OCI-LY1 (cell line): ENCODE data around the gene ZDHHC11B.
"Not testable (repeated sequence)": the region's sequence is repeated elsewhere in the genome, so short reads cannot be mapped to it uniquely, and the experiment has no call there.

Experiments
- H2AFZ ChIP-seq: fragments of 200-600 bp; sonication (generic), shearing (Covaris generic); 2 replicates; pipeline ENCODE4 v1.6.0; 2014; ENCODE audit warnings: antibody characterized with exemption, mild to moderate bottlenecking, low read length
- H3F3A ChIP-seq: fragments of 200-600 bp; sonication (generic), shearing (Covaris generic); 2 replicates; pipeline ENCODE4 v1.6.0; 2014; ENCODE audit warnings: mild to moderate bottlenecking, antibody characterized with exemption, low read length, moderate library complexity; ENCODE audit not compliant: insufficient read depth
- H3K27ac ChIP-seq: fragments of 200-600 bp; sonication (generic); 2 replicates; pipeline ENCODE4 v1.5.1; 2014; ENCODE audit warnings: low read length, mixed run types, mild to moderate bottlenecking, low read depth; ENCODE audit not compliant: poor library complexity, severe bottlenecking
- H3K27me3 ChIP-seq: fragments of 200-600 bp; sonication (generic); 2 replicates; pipeline ENCODE4 v1.6.0; 2014; ENCODE audit warnings: antibody characterized with exemption, mild to moderate bottlenecking, low read length, moderate library complexity; ENCODE audit not compliant: insufficient read depth
- H3K36me3 ChIP-seq: fragments of 200-600 bp; sonication (generic); 2 replicates; pipeline ENCODE4 v1.6.1; 2014; ENCODE audit warnings: mild to moderate bottlenecking, antibody characterized with exemption, low read length, moderate library complexity, mixed read lengths; ENCODE audit not compliant: insufficient read depth
- H3K4me1 ChIP-seq: fragments of 200-600 bp; sonication (generic); 2 replicates; pipeline ENCODE4 v1.5.1; 2014; ENCODE audit warnings: mild to moderate bottlenecking, low read length, moderate library complexity; ENCODE audit not compliant: insufficient read depth, severe bottlenecking
- H3K4me2 ChIP-seq: fragments of 200-600 bp; sonication (generic), shearing (Covaris generic); 2 replicates; pipeline ENCODE4 v1.6.1; 2014; ENCODE audit warnings: low read length
- H3K4me3 ChIP-seq: fragments of 200-600 bp; sonication (generic); 2 replicates; pipeline ENCODE4 v1.5.1; 2014; ENCODE audit warnings: low read length, low read depth, mild to moderate bottlenecking, mixed read lengths; ENCODE audit not compliant: poor library complexity, severe bottlenecking
- H3K79me2 ChIP-seq: fragments of 200-600 bp; shearing (Covaris generic); 2 replicates; pipeline ENCODE4 v1.6.1; 2016; ENCODE audit warnings: mixed run types, low read length, mixed read lengths; ENCODE audit not compliant: insufficient read depth
- H3K9ac ChIP-seq: fragments of 200-600 bp; sonication (generic), shearing (Covaris generic); 2 replicates; pipeline ENCODE4 v1.6.1; 2014; ENCODE audit warnings: mild to moderate bottlenecking, low read length, mixed read lengths
- H3K9me2 ChIP-seq: fragments of 200-600 bp; sonication (generic), shearing (Covaris generic); 2 replicates; pipeline ENCODE4 v1.6.1; 2014; ENCODE audit warnings: low read depth, mild to moderate bottlenecking, low read length, mixed read lengths
- H3K9me3 ChIP-seq: fragments of 200-600 bp; shearing (Covaris generic); 2 replicates; pipeline ENCODE4 v1.6.1; 2014; ENCODE audit warnings: low read length, mixed read lengths
- H4K20me1 ChIP-seq: fragments of 200-600 bp; sonication (generic), shearing (Covaris generic); 2 replicates; pipeline ENCODE4 v1.6.0; 2016; ENCODE audit warnings: mild to moderate bottlenecking, low read length; ENCODE audit not compliant: insufficient read depth
- EZH2 ChIP-seq: fragments of 200-600 bp; sonication (generic), shearing (Covaris generic); IDR thresholded peaks from 2 replicates; pipeline ENCODE4 v1.8.0; 2017; ENCODE audit warnings: borderline replicate concordance, mixed run types, mild to moderate bottlenecking, antibody characterized with exemption, low read length, moderate library complexity, mixed read lengths
- TF ChIP-seq, protein P1 (sequence below): fragments of 200-600 bp; sonication (generic), shearing (Covaris generic); IDR thresholded peaks from 2 replicates; pipeline ENCODE4 v1.5.1; 2017; ENCODE audit warnings: mild to moderate bottlenecking, antibody characterized with exemption, low read length, moderate library complexity, mixed read lengths

The ZDHHC11B gene

DNA sequence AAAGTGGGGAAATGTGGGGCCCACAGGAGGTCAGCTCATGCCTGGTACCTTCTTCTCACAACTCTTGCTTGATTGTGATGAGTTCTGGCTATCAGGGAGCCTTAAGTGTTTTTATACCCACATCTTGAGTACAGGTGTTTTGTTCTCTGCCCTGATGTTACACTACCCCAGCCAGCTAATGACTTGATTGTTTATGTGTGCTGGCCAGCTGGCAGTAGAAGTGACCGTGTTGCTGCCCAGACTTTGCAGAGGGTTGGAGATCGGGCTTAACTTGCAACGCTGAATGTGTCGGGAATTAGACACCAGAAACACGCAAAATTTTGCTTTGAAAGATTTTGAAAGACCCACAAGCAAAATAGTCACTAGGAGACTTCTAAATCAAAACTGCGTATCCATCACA is 16.9 kb upstream of the ZDHHC11B start:
- Histone ChIP-seq H3K27ac (no peak overlapping the region), H3K9ac (no peak overlapping the region), H3K4me1 (no peaks in the 10 kb centered on the region), H3K27me3 (no peaks in the 10 kb centered on the region), H3K9me3 (no peaks in the 10 kb centered on the region), H4K20me1 (no peaks in the 10 kb centered on the region), H3K9me2 (no peaks in the 10 kb centered on the region), H3K4me3 (no peak overlapping the region), H3F3A (no peaks in the 10 kb centered on the region), H3K4me2 (no peak overlapping the region), H3K36me3 (no peaks in the 10 kb centered on the region), H2AFZ (no peak overlapping the region), H3K79me2 (no peaks in the 10 kb centered on the region)
- no peak for TF ChIP-seq EZH2
- TF ChIP-seq, protein P1, sequence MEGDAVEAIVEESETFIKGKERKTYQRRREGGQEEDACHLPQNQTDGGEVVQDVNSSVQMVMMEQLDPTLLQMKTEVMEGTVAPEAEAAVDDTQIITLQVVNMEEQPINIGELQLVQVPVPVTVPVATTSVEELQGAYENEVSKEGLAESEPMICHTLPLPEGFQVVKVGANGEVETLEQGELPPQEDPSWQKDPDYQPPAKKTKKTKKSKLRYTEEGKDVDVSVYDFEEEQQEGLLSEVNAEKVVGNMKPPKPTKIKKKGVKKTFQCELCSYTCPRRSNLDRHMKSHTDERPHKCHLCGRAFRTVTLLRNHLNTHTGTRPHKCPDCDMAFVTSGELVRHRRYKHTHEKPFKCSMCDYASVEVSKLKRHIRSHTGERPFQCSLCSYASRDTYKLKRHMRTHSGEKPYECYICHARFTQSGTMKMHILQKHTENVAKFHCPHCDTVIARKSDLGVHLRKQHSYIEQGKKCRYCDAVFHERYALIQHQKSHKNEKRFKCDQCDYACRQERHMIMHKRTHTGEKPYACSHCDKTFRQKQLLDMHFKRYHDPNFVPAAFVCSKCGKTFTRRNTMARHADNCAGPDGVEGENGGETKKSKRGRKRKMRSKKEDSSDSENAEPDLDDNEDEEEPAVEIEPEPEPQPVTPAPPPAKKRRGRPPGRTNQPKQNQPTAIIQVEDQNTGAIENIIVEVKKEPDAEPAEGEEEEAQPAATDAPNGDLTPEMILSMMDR: no peak

DNA sequence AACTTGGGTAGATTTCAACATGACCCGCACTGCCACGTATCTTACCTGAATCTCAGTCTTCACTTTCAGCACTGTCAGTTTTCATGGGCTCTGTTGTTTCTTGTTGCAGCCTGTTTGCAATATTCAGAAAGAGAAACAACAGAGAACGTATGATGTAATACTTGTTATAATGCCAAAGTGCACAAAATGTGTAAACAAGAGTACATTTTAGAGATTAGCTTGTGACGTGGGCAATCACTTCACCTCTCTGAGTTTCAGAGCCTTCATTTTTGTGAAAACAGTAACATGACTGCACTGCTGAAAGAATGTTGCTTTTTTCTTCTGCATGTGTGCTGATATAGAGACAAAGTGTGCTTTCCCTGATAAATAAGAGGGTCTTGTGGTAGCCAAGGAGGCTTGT is 16.5 kb upstream of the ZDHHC11B start:
- not testable (repeated sequence) for H3K36me3 ChIP-seq, H3K9me3 ChIP-seq, H3K9ac ChIP-seq, H3K4me1 ChIP-seq, H3F3A ChIP-seq, H3K9me2 ChIP-seq, H3K79me2 ChIP-seq, H3K4me3 ChIP-seq, H3K27ac ChIP-seq, H3K4me2 ChIP-seq, H2AFZ ChIP-seq, H4K20me1 ChIP-seq, H3K27me3 ChIP-seq

DNA sequence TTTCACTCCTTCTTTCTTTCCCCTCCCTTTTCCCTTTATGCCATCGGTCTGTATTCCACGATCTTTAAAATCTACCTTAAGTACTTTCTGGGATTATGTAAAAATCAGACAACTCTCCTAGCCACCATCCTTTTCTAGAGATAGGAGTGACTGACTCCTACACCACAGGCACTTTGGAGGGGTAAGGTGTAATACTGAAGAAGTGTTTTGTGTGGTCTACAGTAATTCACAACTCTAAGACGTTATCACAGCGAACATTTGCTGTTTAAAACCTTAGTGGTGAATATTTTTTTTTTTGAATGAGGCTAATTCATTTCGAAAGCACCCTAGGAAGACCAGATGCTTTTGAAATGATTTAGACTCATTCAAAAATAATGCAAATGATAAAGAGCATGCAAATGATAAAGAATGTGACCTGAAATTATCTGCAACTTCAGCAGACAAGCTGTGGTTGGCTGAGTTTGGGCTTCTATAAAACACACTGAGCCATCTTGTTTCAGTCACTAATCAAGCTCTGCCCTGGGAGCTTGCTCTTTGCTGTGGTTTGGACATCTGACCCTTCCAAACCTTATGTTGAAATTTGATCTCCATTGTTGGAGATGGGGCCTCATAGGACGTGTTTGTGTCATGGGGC is 14.1 kb upstream of the ZDHHC11B start:
- not testable (repeated sequence) for H3K27ac ChIP-seq, H3K4me2 ChIP-seq, H3K9ac ChIP-seq, H3K9me3 ChIP-seq, H4K20me1 ChIP-seq, H3F3A ChIP-seq, H3K4me1 ChIP-seq, H3K4me3 ChIP-seq, H3K79me2 ChIP-seq, H3K36me3 ChIP-seq, H2AFZ ChIP-seq, H3K27me3 ChIP-seq, H3K9me2 ChIP-seq

GRCh38 chr5:797986-798385 is 13.5 kb upstream of the ZDHHC11B start:
- not testable (repeated sequence) for H3K9me3 ChIP-seq, H3K36me3 ChIP-seq

DNA sequence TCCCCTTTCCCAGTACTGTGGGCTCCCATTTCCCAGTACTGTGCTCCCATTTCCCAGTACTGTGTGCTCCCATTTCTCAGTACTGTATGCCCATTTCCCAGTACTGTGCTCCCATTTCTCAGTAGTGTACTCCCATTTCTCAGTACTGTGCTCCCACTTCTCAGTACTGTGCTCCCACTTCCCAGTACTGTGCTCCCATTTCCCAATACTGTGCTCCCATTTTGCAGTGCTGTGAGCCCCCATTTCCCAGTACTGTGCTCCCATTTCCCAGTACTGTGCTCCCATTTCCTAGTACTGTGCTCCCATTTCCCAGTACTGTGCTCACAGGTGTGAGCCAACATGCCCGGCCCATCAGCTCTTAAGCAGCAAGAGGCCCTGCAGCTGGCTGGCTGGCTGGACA is 11.3 kb upstream of the ZDHHC11B start:
- not testable (repeated sequence) for H3K4me3 ChIP-seq, H3K27ac ChIP-seq, H4K20me1 ChIP-seq, H3F3A ChIP-seq, H3K9me3 ChIP-seq, H3K9ac ChIP-seq, H3K79me2 ChIP-seq, H3K4me2 ChIP-seq, H3K9me2 ChIP-seq, H3K36me3 ChIP-seq, H2AFZ ChIP-seq, H3K27me3 ChIP-seq, H3K4me1 ChIP-seq

More at GRCh38 chr5:797986-798385, 13.5 kb upstream of the ZDHHC11B start:
- not testable (repeated sequence) for H3K79me2 ChIP-seq, H3K27ac ChIP-seq, H3F3A ChIP-seq, H3K9ac ChIP-seq, H3K4me2 ChIP-seq, H3K9me2 ChIP-seq, H3K4me1 ChIP-seq, H4K20me1 ChIP-seq, H3K4me3 ChIP-seq, H2AFZ ChIP-seq, H3K27me3 ChIP-seq

GRCh38 chr5:794948-795347 is 10.4 kb upstream of the ZDHHC11B start:
- H3K4me2 ChIP-seq, H3K9ac ChIP-seq, H3K79me2 ChIP-seq, H3K36me3 ChIP-seq, H3F3A ChIP-seq, H2AFZ ChIP-seq, H3K4me1 ChIP-seq, H3K27ac ChIP-seq, H4K20me1 ChIP-seq, H3K9me2 ChIP-seq, H3K4me3 ChIP-seq, H3K27me3 ChIP-seq, H3K9me3 ChIP-seq: not testable (repeated sequence)

- not testable (repeated sequence) for H3K27ac ChIP-seq, H3K9ac ChIP-seq, H3K36me3 ChIP-seq, H4K20me1 ChIP-seq, H3K4me2 ChIP-seq, H3K79me2 ChIP-seq, H3K27me3 ChIP-seq, H3K4me3 ChIP-seq, H3F3A ChIP-seq, H2AFZ ChIP-seq, H3K9me2 ChIP-seq, H3K9me3 ChIP-seq, H3K4me1 ChIP-seq
Observed at GRCh38 chr5:788703-789102, 4.2 kb upstream of the ZDHHC11B start.
